Erythroblast (primary cell): ENCODE measurements around the gene MFF.

ENCODE experiments used
- GATA1 ChIP-seq: IDR thresholded peaks from 2 replicates; pipeline ENCODE4 v1.6.1; 2011; ENCODE audit warnings: low read depth, mild to moderate bottlenecking, control low read depth, low read length, moderate library complexity
- POLR2A ChIP-seq: IDR thresholded peaks from 2 replicates; pipeline ENCODE4 v1.6.1; 2011; ENCODE audit warnings: mild to moderate bottlenecking, low read length

GRCh38 chr2:227310756-227311110 is 14.3 kb upstream of the MFF start:
- TF ChIP-seq POLR2A (no peak), GATA1 (no peak)
